ENCODE data around the gene PDS5A. TPM values are rescaled to one million over a fixed set of nuclear protein-coding genes. Genes with fewer than 3 reads are reported as not detected.

PDS5A gene
- total RNA-seq, 4 donors from 2014 or later: 61.0 to 78.1 (median 61.5) TPM

- TF ChIP-seq EP300 (IDR thresholded peaks at IDR 0.05) (no peak), POLR2A (IDR thresholded peaks at IDR 0.05) (no peak), CTCF (IDR thresholded peaks at IDR 0.05) (no peak)
- Histone ChIP-seq H3K27ac (no peak overlapping the region), H3K9me3 (no peaks in the 10 kb centered on the region), H3K4me1 (no peaks in the 10 kb centered on the region), H3K27me3 (no peaks in the 10 kb centered on the region), H3K4me3 (no peak overlapping the region), H3K36me3 (peaks cover 0 to 86% (median 19%) of the 10 kb centered on the region in 3 donors)
- no peak for DNase-seq (ENCODE audit: low spot score in 2 of 2)
- 91 to 95% methylated on average over 1 of the region's 1 CpG for WGBS, 2 donors
Observed at GRCh38 chr4:39898015-39898414, 79.7 kb downstream of the PDS5A start.

GRCh38 chr4:39893693-39894072, 84.0 kb downstream of the PDS5A start:
- H3K27ac ChIP-seq: no peak overlapping the region
- H3K36me3 ChIP-seq: peaks cover 0 to 96% (median 19%) of the 10 kb centered on the region in 3 donors
- H3K9me3 ChIP-seq: no peaks in the 10 kb centered on the region
- no peaks in the 10 kb centered on the region for H3K4me1 ChIP-seq
- H3K4me3 ChIP-seq: no peak overlapping the region
- DNase-seq (ENCODE audit: low spot score in 2 of 2): no peak
- 90 to 98% methylated on average over 3 of the region's 3 CpGs for WGBS, 2 donors
- no peaks in the 10 kb centered on the region for H3K27me3 ChIP-seq
- no peak for TF ChIP-seq EP300 (IDR thresholded peaks at IDR 0.05)
- no peak for TF ChIP-seq CTCF (IDR thresholded peaks at IDR 0.05)
- no peak for TF ChIP-seq POLR2A (IDR thresholded peaks at IDR 0.05)

GRCh38 chr4:39892988-39893692, 84.6 kb downstream of the PDS5A start:
- H3K4me3 ChIP-seq: no peak overlapping the region
- H3K27me3 ChIP-seq: no peaks in the 10 kb centered on the region
- TF ChIP-seq POLR2A (IDR thresholded peaks at IDR 0.05) (no peak), CTCF (IDR thresholded peaks at IDR 0.05) (no peak), EP300 (IDR thresholded peaks at IDR 0.05) (no peak)
- no peak overlapping the region for H3K27ac ChIP-seq
- H3K36me3 ChIP-seq: peaks cover 0 to 96% (median 18%) of the 10 kb centered on the region in 3 donors
- no peaks in the 10 kb centered on the region for H3K4me1 ChIP-seq
- H3K9me3 ChIP-seq: no peaks in the 10 kb centered on the region
- 92 to 93% methylated on average over 5 of the region's 5 CpGs for WGBS, 2 donors
- DNase-seq (ENCODE audit: low spot score in 2 of 2): no peak

GRCh38 chr4:39889226-39889625, 88.5 kb downstream of the PDS5A start:
- no peaks in the 10 kb centered on the region for H3K9me3 ChIP-seq
- H3K27me3 ChIP-seq: no peaks in the 10 kb centered on the region
- no peak overlapping the region for H3K27ac ChIP-seq
- WGBS, 2 donors: 73 to 75% methylated on average over 2 of the region's 2 CpGs
- H3K36me3 ChIP-seq: peaks cover 0 to 94% (median 4%) of the 10 kb centered on the region in 3 donors
- H3K4me3 ChIP-seq: no peak overlapping the region
- DNase-seq (ENCODE audit: low spot score in 2 of 2): no peak
- TF ChIP-seq CTCF (IDR thresholded peaks at IDR 0.05) (no peak), EP300 (IDR thresholded peaks at IDR 0.05) (no peak), POLR2A (IDR thresholded peaks at IDR 0.05) (no peak)
- no peaks in the 10 kb centered on the region for H3K4me1 ChIP-seq

- DNase-seq (ENCODE audit: low spot score in 2 of 2): no peak
- 96 to 98% methylated on average over 5 of the region's 5 CpGs for WGBS, 2 donors
- Histone ChIP-seq H3K36me3 (peaks cover 0 to 94% (median 0%) of the 10 kb centered on the region in 3 donors), H3K4me3 (no peak overlapping the region), H3K9me3 (no peaks in the 10 kb centered on the region), H3K27me3 (no peaks in the 10 kb centered on the region), H3K27ac (no peak overlapping the region), H3K4me1 (no peaks in the 10 kb centered on the region)
- TF ChIP-seq EP300 (IDR thresholded peaks at IDR 0.05) (no peak), CTCF (IDR thresholded peaks at IDR 0.05) (no peak), POLR2A (IDR thresholded peaks at IDR 0.05) (no peak)
Observed at GRCh38 chr4:39888541-39888940, 89.2 kb downstream of the PDS5A start.

All from tibial nerve (tissue), 4 donors.